ENCODE data around the gene TBC1D9B. TPM values are rescaled to one million over a fixed set of nuclear protein-coding genes. Genes with fewer than 3 reads are reported as not detected.

The TBC1D9B gene
- total RNA-seq, 1 experiment from 2014 or later: 70.9 TPM

- TF ChIP-seq PRDM15 (CRISPR knock-in tag; IDR thresholded peaks at IDR 0.05) (peak; percentile 72), ZNF138 (CRISPR knock-in tag; conservative IDR thresholded peaks at IDR 0.05) (no peak), ELF4 (CRISPR knock-in tag; IDR thresholded peaks at IDR 0.05; ENCODE audit: low read depth) (no peak), AFF4 (CRISPR knock-in tag; IDR thresholded peaks at IDR 0.05; ENCODE audit: borderline replicate concordance) (0 out of 2 replicates have a peak, but pooled peaks have one; percentile 44), ZNF425 (CRISPR knock-in tag; conservative IDR thresholded peaks at IDR 0.05) (no peak), FOXP4 (CRISPR knock-in tag; IDR thresholded peaks at IDR 0.05) (peak; percentile 98), GTF2I (CRISPR knock-in tag; conservative IDR thresholded peaks at IDR 0.05) (no peak), TEAD4 (CRISPR knock-in tag; IDR thresholded peaks at IDR 0.05) (no peak), CREB1 (CRISPR knock-in tag; IDR thresholded peaks at IDR 0.05) (peak; percentile 68; the same call in 1 of the 2 replicates), FOXJ3 (CRISPR knock-in tag; IDR thresholded peaks at IDR 0.05; ENCODE audit: borderline replicate concordance) (no peak), MYBL2 (CRISPR knock-in tag; IDR thresholded peaks at IDR 0.05) (peak; percentile 38; the same call in 1 of the 2 replicates), AR (CRISPR knock-in tag; IDR thresholded peaks at IDR 0.05) (no peak), JAZF1 (CRISPR knock-in tag; IDR thresholded peaks at IDR 0.05) (no peak), NR2C2 (CRISPR knock-in tag; IDR thresholded peaks at IDR 0.05) (no peak), USF2 (CRISPR knock-in tag; IDR thresholded peaks at IDR 0.05) (peak; percentile 40; the same call in 1 of the 2 replicates), IRF2 (CRISPR knock-in tag; IDR thresholded peaks at IDR 0.05; ENCODE audit: borderline replicate concordance, low read depth) (no peak), RORB (CRISPR knock-in tag; IDR thresholded peaks at IDR 0.05) (no peak), TEAD1 (CRISPR knock-in tag; IDR thresholded peaks at IDR 0.05) (peak; percentile 81), ZNF423 (CRISPR knock-in tag; IDR thresholded peaks at IDR 0.05) (no peak), ZNF232 (CRISPR knock-in tag; IDR thresholded peaks at IDR 0.05) (peak; percentile 90), CDX4 (CRISPR knock-in tag; IDR thresholded peaks at IDR 0.05; ENCODE audit: borderline replicate concordance) (no peak)
Observed at GRCh38 chr5:179858586-179859427, 48.9 kb downstream of the TBC1D9B start, which contains the start of gene MRNIP (continued).
